Mesenchymal stem cell (in vitro differentiated cells and primary cell): ENCODE data around the gene CAPN1.
A peak's percentile ranks its signal among the peaks of the same experiment; 100 is the strongest.

Experiments
- DNase-seq: peaks from one replicate; pipeline ENCODE4 v3.0.0-alpha.2; 2013
- H2AFZ ChIP-seq: one replicate; pipeline ENCODE4 v1.6.1; 2013; ENCODE audit warnings: low read depth, mild to moderate bottlenecking, control low read depth, inconsistent platforms, low read length, moderate library complexity
- H2AK5ac ChIP-seq: 2 replicates; pipeline ENCODE4 v1.6.1; 2013; ENCODE audit warnings: low read length, moderate library complexity, mild to moderate bottlenecking, inconsistent platforms; ENCODE audit not compliant: severe bottlenecking
- H2BK120ac ChIP-seq: one replicate; pipeline ENCODE4 v1.6.1; 2013; ENCODE audit warnings: low read depth, mild to moderate bottlenecking, inconsistent platforms, low read length, moderate library complexity
- H2BK12ac ChIP-seq, 2 experiments: one replicate each; pipeline ENCODE4 v1.6.1; 2013; ENCODE audit warnings: inconsistent platforms in 2 of 2, low read length in 2 of 2, mild to moderate bottlenecking in 2 of 2, moderate library complexity in 2 of 2, control low read depth in 1 of 2
- H2BK15ac ChIP-seq: one replicate; pipeline ENCODE4 v1.6.1; 2013; ENCODE audit warnings: mild to moderate bottlenecking, low read depth, inconsistent platforms; ENCODE audit not compliant: poor library complexity, severe bottlenecking
- H2BK5ac ChIP-seq: 2 replicates; pipeline ENCODE4 v1.6.1; 2013; ENCODE audit warnings: low read depth, mild to moderate bottlenecking, low read length, control low read depth, inconsistent platforms; ENCODE audit not compliant: poor library complexity, severe bottlenecking
- H3K14ac ChIP-seq, 2 experiments: one replicate each; pipeline ENCODE4 v1.6.1; 2013; ENCODE audit warnings: inconsistent platforms in 2 of 2, low read length in 2 of 2, control low read depth in 1 of 2, mild to moderate bottlenecking in 1 of 2, moderate library complexity in 1 of 2
- H3K18ac ChIP-seq, 2 experiments: one replicate each; pipeline ENCODE4 v1.6.1; 2013; ENCODE audit warnings: inconsistent platforms in 2 of 2, low read length in 2 of 2, control low read depth in 1 of 2, low read depth in 1 of 2, mild to moderate bottlenecking in 1 of 2
- H3K23ac ChIP-seq, 2 experiments: one replicate each; pipeline ENCODE4 v1.6.1; 2013; ENCODE audit warnings: inconsistent platforms in 2 of 2, low read length in 2 of 2, mild to moderate bottlenecking in 2 of 2, moderate library complexity in 2 of 2, control low read depth in 1 of 2
- H3K27ac ChIP-seq: 2 replicates; pipeline ENCODE4 v1.5.1; 2013; ENCODE audit warnings: mild to moderate bottlenecking, moderate library complexity, low read length, control low read depth, inconsistent platforms; ENCODE audit not compliant: poor library complexity, severe bottlenecking
- H3K27me3 ChIP-seq, 2 experiments: 2 replicates each; pipeline versions ENCODE4 v1.6.1 to v1.7.0; 2013; ENCODE audit warnings: low read length in 2 of 2, mild to moderate bottlenecking in 2 of 2, moderate library complexity in 2 of 2, control low read depth in 1 of 2, inconsistent platforms in 1 of 2; ENCODE audit not compliant: control insufficient read depth in 1 of 2, insufficient read depth in 1 of 2
- H3K36me3 ChIP-seq, 2 experiments: 2 replicates each; pipeline versions ENCODE4 v1.6.1 to v1.7.0; 2013; ENCODE audit warnings: low read length in 2 of 2, control low read depth in 1 of 2, inconsistent platforms in 1 of 2, low read depth in 1 of 2, mild to moderate bottlenecking in 1 of 2; ENCODE audit not compliant: insufficient read depth in 2 of 2, control insufficient read depth in 1 of 2
- H3K4ac ChIP-seq, 2 experiments: one replicate each; pipeline ENCODE4 v1.6.1; 2013; ENCODE audit warnings: inconsistent platforms in 2 of 2, low read length in 2 of 2, mild to moderate bottlenecking in 2 of 2, moderate library complexity in 2 of 2, control low read depth in 1 of 2, low read depth in 1 of 2
- H3K4me1 ChIP-seq: 2 replicates; pipeline ENCODE4 v1.6.1; 2013; ENCODE audit warnings: low read depth, low read length, control low read depth; ENCODE audit not compliant: control insufficient read depth, insufficient read depth
- H3K4me2 ChIP-seq: 2 replicates; pipeline ENCODE4 v1.6.1; 2013; ENCODE audit warnings: low read length, mild to moderate bottlenecking, inconsistent platforms; ENCODE audit not compliant: poor library complexity, severe bottlenecking
- H3K4me3 ChIP-seq, 2 experiments: 2 replicates each; pipeline versions ENCODE4 v1.5.1 to v1.7.0; 2013; ENCODE audit warnings: low read length in 2 of 2, mild to moderate bottlenecking in 2 of 2, control low read depth in 1 of 2, low read depth in 1 of 2; ENCODE audit not compliant: insufficient read depth in 1 of 2
- H3K79me1 ChIP-seq: replicated peaks from 2 replicates; pipeline ENCODE4 v1.6.1; 2013; ENCODE audit warnings: mild to moderate bottlenecking, control low read depth, low read length, inconsistent platforms; ENCODE audit not compliant: poor library complexity, severe bottlenecking
- H3K9ac ChIP-seq: 2 replicates; pipeline ENCODE4 v1.7.0; 2013; ENCODE audit warnings: mild to moderate bottlenecking, low read length, moderate library complexity
- H3K9me3 ChIP-seq: 2 replicates; pipeline ENCODE4 v1.7.0; 2013; ENCODE audit warnings: mild to moderate bottlenecking, low read length; ENCODE audit not compliant: control insufficient read depth
- H4K8ac ChIP-seq: one replicate; pipeline ENCODE4 v1.6.1; 2013; ENCODE audit warnings: inconsistent platforms, mild to moderate bottlenecking, low read length, moderate library complexity
- H4K91ac ChIP-seq: one replicate; pipeline ENCODE4 v1.6.1; 2013; ENCODE audit warnings: mild to moderate bottlenecking, low read length, inconsistent platforms
- WGBS: methylation state at CpG from one replicate; pipeline ENCODE4 v1.1.7; 2013; ENCODE audit warnings: mixed read lengths; 5-methylcytosine and 5-hydroxymethylcytosine counted together

CAPN1 gene

DNA sequence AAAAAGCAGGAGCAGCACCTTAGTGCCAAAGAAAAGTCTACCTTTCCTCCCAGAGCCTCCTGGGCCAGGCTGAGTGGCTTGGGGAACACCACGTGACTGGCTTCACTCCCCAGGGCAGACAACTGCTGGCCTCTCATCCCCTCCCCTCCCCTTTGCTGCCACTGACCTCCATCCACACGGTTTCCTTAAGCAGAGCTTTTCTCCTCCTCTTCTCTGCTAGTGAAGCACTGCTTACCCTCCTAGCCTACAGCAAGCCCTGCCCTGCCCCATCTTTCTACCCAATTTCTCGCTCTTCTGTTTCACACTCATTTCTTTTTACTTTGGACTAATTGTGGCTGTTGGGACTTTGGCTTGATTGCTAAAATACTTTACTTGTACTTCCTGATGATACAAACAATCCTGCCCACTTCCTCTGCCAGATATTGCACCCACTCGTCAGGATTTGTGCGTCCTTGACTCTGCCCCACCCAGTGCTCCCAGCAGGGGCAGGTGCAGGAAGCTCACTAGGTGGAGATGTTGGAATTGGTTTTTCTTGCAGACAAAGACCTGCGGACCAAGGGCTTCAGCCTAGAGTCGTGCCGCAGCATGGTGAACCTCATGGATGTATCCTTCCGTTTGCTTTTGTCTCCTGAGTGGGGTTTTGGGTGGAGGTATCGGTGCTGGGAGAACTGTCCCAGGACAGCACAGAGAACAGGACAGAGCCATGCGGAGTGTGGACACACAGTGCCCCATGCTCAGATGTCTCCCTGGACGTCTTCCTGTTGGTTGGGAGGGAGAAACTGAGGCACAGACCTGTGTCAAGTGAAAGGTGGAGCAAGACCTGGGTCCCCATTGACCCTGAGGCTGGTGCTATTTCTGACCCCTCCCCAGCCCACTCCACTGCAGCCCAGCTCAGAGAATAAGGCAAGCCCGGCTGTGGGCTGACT is 27.3 kb downstream of the CAPN1 start:
- no peak overlapping the region for H3K27ac ChIP-seq
- H3K4ac ChIP-seq, result no peak overlapping the region
- H2BK120ac ChIP-seq, result no peak overlapping the region
- no peak overlapping the region for H2BK12ac ChIP-seq
- no peak overlapping the region for H3K4me3 ChIP-seq
- H3K14ac ChIP-seq, result no peak overlapping the region
- peaks cover 76 to 89% of the 10 kb centered on the region in 2 experiments for H3K36me3 ChIP-seq
- no peaks in the 10 kb centered on the region for H3K27me3 ChIP-seq
- no peak overlapping the region for H2AFZ ChIP-seq
- no peak overlapping the region for H2AK5ac ChIP-seq
- H3K18ac ChIP-seq, result no peak overlapping the region
- no peak overlapping the region for H3K9ac ChIP-seq
- no peak overlapping the region for H4K91ac ChIP-seq
- H3K79me1 ChIP-seq, result peaks cover 12% of the 10 kb centered on the region
- peaks cover 16% of the 10 kb centered on the region for H3K4me1 ChIP-seq
- no peaks in the 10 kb centered on the region for H3K9me3 ChIP-seq
- H3K23ac ChIP-seq, result peak overlapping the region in 1 of 2 experiments; percentile 34
- H2BK15ac ChIP-seq, result no peak overlapping the region
- H4K8ac ChIP-seq, result no peak overlapping the region
- no peak for DNase-seq
- no peak overlapping the region for H2BK5ac ChIP-seq
- H3K4me2 ChIP-seq, result no peak overlapping the region
- 93% methylated on average over 12 of the region's 13 CpGs for WGBS

DNA sequence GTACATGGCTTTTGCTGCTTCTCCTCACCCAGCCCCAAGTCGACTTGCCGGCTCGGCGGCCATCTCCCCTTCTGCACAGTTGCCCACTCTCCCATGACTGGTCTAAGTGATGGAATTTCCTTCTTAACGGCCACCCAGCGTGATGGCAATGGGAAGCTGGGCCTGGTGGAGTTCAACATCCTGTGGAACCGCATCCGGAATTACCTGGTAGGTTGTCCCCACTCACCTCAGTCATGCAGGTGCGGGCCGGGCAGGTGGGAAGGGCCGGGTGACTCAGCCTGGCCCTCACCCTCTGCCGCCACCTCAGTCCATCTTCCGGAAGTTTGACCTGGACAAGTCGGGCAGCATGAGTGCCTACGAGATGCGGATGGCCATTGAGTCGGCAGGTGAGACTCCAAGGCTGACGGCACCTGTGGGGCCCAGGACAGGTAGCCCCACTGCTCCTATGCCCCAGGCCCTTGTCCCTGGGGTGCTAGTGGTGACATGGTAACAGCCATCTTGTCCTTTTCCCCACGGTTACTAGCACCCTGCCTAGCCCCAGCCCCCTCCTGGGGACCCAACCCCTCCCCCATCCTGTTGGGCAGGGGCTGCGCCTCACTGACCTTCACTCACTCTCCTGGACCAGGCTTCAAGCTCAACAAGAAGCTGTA is 28.1 kb downstream of the CAPN1 start:
- Histone ChIP-seq H2BK5ac (no peak overlapping the region), H4K91ac (no peak overlapping the region), H3K23ac (no peak overlapping the region), H2AK5ac (no peak overlapping the region), H3K4me3 (no peak overlapping the region), H3K27ac (no peak overlapping the region), H3K36me3 (peaks cover 69 to 84% of the 10 kb centered on the region in 2 experiments), H3K4me2 (no peak overlapping the region), H3K27me3 (no peaks in the 10 kb centered on the region), H2BK120ac (no peak overlapping the region), H3K14ac (no peak overlapping the region), H3K4ac (no peak overlapping the region), H2AFZ (no peak overlapping the region), H2BK12ac (no peak overlapping the region), H4K8ac (no peak overlapping the region), H3K18ac (no peak overlapping the region), H3K9me3 (no peaks in the 10 kb centered on the region), H2BK15ac (no peak overlapping the region), H3K79me1 (peaks cover 12% of the 10 kb centered on the region), H3K4me1 (peaks cover 17% of the 10 kb centered on the region), H3K9ac (no peak overlapping the region)
- WGBS, result 93% methylated on average over 20 of the region's 20 CpGs
- no peak for DNase-seq

DNA sequence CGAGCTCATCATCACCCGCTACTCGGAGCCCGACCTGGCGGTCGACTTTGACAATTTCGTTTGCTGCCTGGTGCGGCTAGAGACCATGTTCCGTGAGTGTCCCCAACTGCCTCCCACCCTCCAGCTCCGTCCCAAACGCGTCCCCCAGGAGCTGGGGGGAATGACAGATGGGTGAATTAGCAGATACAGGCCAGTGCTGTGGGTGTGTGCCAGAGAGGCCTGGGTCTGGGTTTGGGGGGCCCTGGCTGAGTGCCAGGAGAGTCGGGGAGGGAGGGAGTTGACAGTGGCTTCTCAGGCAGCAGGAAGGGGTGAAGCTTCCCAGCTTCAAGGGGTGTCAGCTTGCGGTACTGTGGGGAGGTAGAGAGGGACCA is 28.6 kb downstream of the CAPN1 start:
- no peak overlapping the region for H3K4me3 ChIP-seq
- no peak overlapping the region for H2AFZ ChIP-seq
- H3K36me3 ChIP-seq, result peaks cover 63 to 81% of the 10 kb centered on the region in 2 experiments
- no peaks in the 10 kb centered on the region for H3K27me3 ChIP-seq
- H2BK5ac ChIP-seq, result no peak overlapping the region
- H3K14ac ChIP-seq, result no peak overlapping the region
- H3K18ac ChIP-seq, result no peak overlapping the region
- H4K91ac ChIP-seq, result no peak overlapping the region
- H3K4me1 ChIP-seq, result peaks cover 13% of the 10 kb centered on the region
- no peak overlapping the region for H2BK15ac ChIP-seq
- DNase-seq, result no peak
- no peak overlapping the region for H3K23ac ChIP-seq
- H3K27ac ChIP-seq, result no peak overlapping the region
- H2BK12ac ChIP-seq, result no peak overlapping the region
- no peak overlapping the region for H3K9ac ChIP-seq
- H3K9me3 ChIP-seq, result no peaks in the 10 kb centered on the region
- H3K4ac ChIP-seq, result no peak overlapping the region
- WGBS, result 94% methylated on average over 14 of the region's 14 CpGs
- H3K4me2 ChIP-seq, result no peak overlapping the region
- no peak overlapping the region for H2BK120ac ChIP-seq
- H4K8ac ChIP-seq, result no peak overlapping the region
- no peak overlapping the region for H2AK5ac ChIP-seq
- peaks cover 10% of the 10 kb centered on the region for H3K79me1 ChIP-seq

DNA sequence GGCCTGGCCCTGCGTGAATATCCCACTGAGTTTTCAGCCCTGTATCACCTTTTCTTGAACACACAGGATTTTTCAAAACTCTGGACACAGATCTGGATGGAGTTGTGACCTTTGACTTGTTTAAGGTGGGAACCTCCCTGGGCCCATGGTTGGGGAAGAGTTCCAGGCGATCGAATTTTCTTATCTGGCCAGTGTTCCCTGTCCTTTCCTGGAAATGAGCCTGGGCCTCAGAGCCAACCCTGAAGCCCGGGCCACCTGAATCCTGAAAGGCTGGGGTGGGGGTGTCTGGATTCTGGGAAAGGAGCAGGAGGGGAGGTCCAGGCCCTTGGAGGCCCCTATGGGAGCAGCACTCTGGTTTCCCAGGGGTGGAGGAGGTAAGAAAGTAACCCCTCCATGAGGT is 29.0 kb downstream of the CAPN1 start:
- H3K36me3 ChIP-seq, result peaks cover 59 to 77% of the 10 kb centered on the region in 2 experiments
- no peak overlapping the region for H2BK12ac ChIP-seq
- WGBS, result 92% methylated on average over 3 of the region's 4 CpGs
- H3K23ac ChIP-seq, result no peak overlapping the region
- H3K4me1 ChIP-seq, result peaks cover 13% of the 10 kb centered on the region
- no peak overlapping the region for H2BK5ac ChIP-seq
- no peak overlapping the region for H3K4ac ChIP-seq
- H2BK15ac ChIP-seq, result no peak overlapping the region
- no peak overlapping the region for H4K91ac ChIP-seq
- H3K14ac ChIP-seq, result no peak overlapping the region
- H4K8ac ChIP-seq, result no peak overlapping the region
- no peak overlapping the region for H2AK5ac ChIP-seq
- H3K27me3 ChIP-seq, result no peaks in the 10 kb centered on the region
- H3K4me3 ChIP-seq, result no peak overlapping the region
- H2AFZ ChIP-seq, result no peak overlapping the region
- no peaks in the 10 kb centered on the region for H3K9me3 ChIP-seq
- H3K4me2 ChIP-seq, result no peak overlapping the region
- no peak for DNase-seq
- H3K27ac ChIP-seq, result no peak overlapping the region
- no peak overlapping the region for H3K18ac ChIP-seq
- no peak overlapping the region for H2BK120ac ChIP-seq
- H3K79me1 ChIP-seq, result peaks cover 10% of the 10 kb centered on the region
- no peak overlapping the region for H3K9ac ChIP-seq
